K562 (cell line): Measurements from ENCODE around the gene ESPN. TPM values are rescaled to one million over a fixed set of nuclear protein-coding genes. Genes with fewer than 3 reads are reported as not detected.
A peak's percentile ranks its signal among the peaks of the same experiment; 100 is the strongest.

Source experiments
- BMI1 ChIP-seq: fragments of 150-350 bp; IDR thresholded peaks from 2 replicates; pipeline ENCODE4 v1.6.1; 2014; ENCODE audit warnings: low read length
- CBX1 ChIP-seq: sonication (generic); IDR thresholded peaks from 2 replicates; pipeline ENCODE4 v1.6.1; 2016; ENCODE audit warnings: antibody characterized with exemption, low read depth, mild to moderate bottlenecking
- GABPB1 ChIP-seq: sonication (generic); formaldehyde crosslinking; IDR thresholded peaks from 2 replicates; pipeline ENCODE4 v1.8.0; 2022; ENCODE audit warnings: mild to moderate bottlenecking, missing genetic modification reagents
- HDAC1 ChIP-seq, 2 experiments: fragments of 450-650 bp; IDR thresholded peaks; 2 replicates each; pipeline ENCODE4 v1.6.1; 2016 to 2017; ENCODE audit warnings: inconsistent platforms in 1 of 2, mild to moderate bottlenecking in 1 of 2, moderate library complexity in 1 of 2
- IFI16 ChIP-seq: fragments of 250-450 bp; sonication (Bioruptor Pico); IDR thresholded peaks from 2 replicates; pipeline ENCODE4 v2.1.2; 2022; ENCODE audit warnings: mild to moderate bottlenecking, inconsistent platforms
- KDM4B ChIP-seq, 2 experiments: fragments of 450-650 bp in 1 of 2; sonication (generic) in 1 of 2; IDR thresholded peaks; 2 replicates each; pipeline ENCODE4 v1.6.1; 2016 to 2017; ENCODE audit warnings: borderline replicate concordance in 2 of 2, antibody characterized with exemption in 1 of 2, low read depth in 1 of 2, mild to moderate bottlenecking in 1 of 2
- POLR2G ChIP-seq: fragments of 200-400 bp; formaldehyde crosslinking; IDR thresholded peaks from 2 replicates; pipeline ENCODE4 v1.6.1; 2017; ENCODE audit warnings: low read depth, mild to moderate bottlenecking, antibody characterized with exemption, low read length, moderate library complexity
- RAD51 ChIP-seq: fragments of 450-650 bp; IDR thresholded peaks from 2 replicates; pipeline ENCODE4 v1.7.1; 2016; ENCODE audit warnings: low read depth, mild to moderate bottlenecking, borderline replicate concordance
- RBM15 ChIP-seq: fragments of 200-400 bp; formaldehyde crosslinking; IDR thresholded peaks from 2 replicates; pipeline ENCODE4 v1.6.1; 2018; ENCODE audit warnings: mild to moderate bottlenecking, low read length, moderate library complexity; ENCODE audit not compliant: insufficient read depth
- RFX5 ChIP-seq: IDR thresholded peaks from 2 replicates; pipeline ENCODE4 v1.6.1; 2011; ENCODE audit warnings: low read depth, mild to moderate bottlenecking, improper control_type of control experiment, low read length
- SIRT6 ChIP-seq: IDR thresholded peaks from one replicate; pipeline ENCODE4 v1.6.1; 2012; ENCODE audit warnings: low read depth, mild to moderate bottlenecking, control low read depth, inconsistent platforms, low read length, moderate library complexity
- ZFP30 ChIP-seq: fragments of 250-450 bp; sonication (Bioruptor Pico); IDR thresholded peaks from 2 replicates; pipeline ENCODE4 v1.8.0; 2022; ENCODE audit warnings: moderate library complexity, mild to moderate bottlenecking, inconsistent platforms, borderline replicate concordance
- ZNF408 ChIP-seq: fragments of 250-450 bp; sonication (Bioruptor Pico); IDR thresholded peaks from 2 replicates; pipeline ENCODE4 v1.4.0; 2020; ENCODE audit warnings: low read depth, mild to moderate bottlenecking, moderate library complexity
- ZNF436 ChIP-seq: fragments of 250-450, 450-650 bp; sonication (Bioruptor Pico); formaldehyde crosslinking; IDR thresholded peaks from 2 replicates; pipeline ENCODE4 v1.7.0; 2020; ENCODE audit warnings: mild to moderate bottlenecking
- polyA plus RNA-seq, 8 experiments: library from polyadenylated mRNA; depleted of rRNA in 4 of 8; stranded (reverse) in 5 of 8; unstranded in 3 of 8; fragments of >200 nt; fragmentation: Nextera tagmentation in 2 of 8; fragmentation: Illumina TruSeq in 1 of 8; extraction: Ambion mirVana in 2 of 8; extraction: Trizol in 1 of 8; gene quantifications; 2 replicates each; pipeline versions ENCODE4 v1.2.1 to v1.2.3, GENCODE V29; 2011 to 2014; ENCODE audit warnings: inconsistent platforms in 1 of 8, missing spikeins in 1 of 8
- total RNA-seq, 7 experiments: library from RNA; depleted of rRNA in 6 of 7; stranded (reverse); fragments of >200 nt in 6 of 7; fragmentation: Illumina TruSeq in 2 of 7; extraction: Trizol in 2 of 7; gene quantifications; 2 replicates each; pipeline versions ENCODE4 v1.2.1 to v1.2.3, GENCODE V29; 2011 to 2021; ENCODE audit warnings: low replicate concordance in 1 of 7
- TF ChIP-seq, protein P1 (sequence below): fragments of 250-450 bp; sonication (Bioruptor Pico); IDR thresholded peaks from 2 replicates; pipeline ENCODE4 v1.4.0; 2020; ENCODE audit warnings: mild to moderate bottlenecking
- TF ChIP-seq, protein P2 (sequence below): sonication (generic); formaldehyde crosslinking; IDR thresholded peaks from 2 replicates; pipeline ENCODE4 v1.8.0; 2022; ENCODE audit warnings: missing genetic modification reagents, mild to moderate bottlenecking, borderline replicate concordance
- TF ChIP-seq, protein P3 (sequence below): fragments of 150-350 bp; conservative IDR thresholded peaks from 2 replicates; pipeline ENCODE4 v1.6.1; 2014; ENCODE audit warnings: low read length
- TF ChIP-seq, protein P4 (sequence below): conservative IDR thresholded peaks from 2 replicates; pipeline ENCODE4 v1.6.1; 2011; ENCODE audit warnings: low read depth, mild to moderate bottlenecking, low read length; ENCODE audit not compliant: control insufficient read depth

Gene ESPN
- total and polyA plus RNA-seq, 9 of the 15 experiments (the other 6 are each of a cell fraction or from before 2014, with no cell fraction given) = 0.07 to 1.2 (median 0.45) TPM; not detected in 3

DNA sequence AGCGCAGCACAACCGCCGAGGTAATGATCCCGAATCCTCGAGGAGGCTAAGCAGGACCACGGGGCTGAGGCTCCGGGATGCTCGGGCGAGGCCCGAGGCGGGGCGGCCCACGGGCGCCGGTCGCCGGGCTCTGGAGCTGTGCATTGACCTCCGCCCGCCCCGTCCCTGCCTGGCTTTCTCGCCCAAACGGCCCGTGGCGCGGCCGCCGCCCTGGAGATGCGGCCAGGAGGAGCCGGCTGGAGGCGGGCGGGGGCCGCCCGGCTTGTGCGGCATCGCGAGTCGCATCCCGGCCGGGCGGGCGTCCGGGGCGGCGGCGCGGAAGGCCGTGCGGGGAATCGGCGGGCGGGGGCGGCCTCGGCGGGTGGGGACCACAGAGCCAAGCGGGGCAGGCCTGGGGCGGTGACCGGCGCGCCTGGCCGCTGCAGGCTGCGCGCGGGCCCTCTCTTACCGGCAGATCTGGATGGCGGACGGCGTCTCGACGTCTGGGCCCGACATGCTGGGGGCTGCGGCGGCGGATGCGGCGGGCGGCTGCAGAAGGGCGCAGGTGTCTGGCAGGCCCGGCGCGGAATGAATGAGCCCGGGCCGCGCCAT, 31.7 kb upstream of the ESPN start (continued):
- TF ChIP-seq GABPB1 (CRISPR knock-in tag) (peak; percentile 4; the same call in 1 of the 2 replicates), HDAC1 (IDR thresholded peaks at IDR 0.05) (peak in 1 of 2 experiments; percentile 91; a peak in 2 of 4 replicates), RBM15 (no peak), ZNF436 (CRISPR knock-in tag) (no peak), ZNF408 (CRISPR knock-in tag) (no peak), IFI16 (no peak), SIRT6 (no peak), KDM4B (IDR thresholded peaks at IDR 0.05; ENCODE audit: borderline replicate concordance in 2 of 2, low read depth in 1 of 2) (no peak), BMI1 (no peak), RAD51 (no peak), CBX1 (no peak), ZFP30 (CRISPR knock-in tag) (no peak), RFX5 (no peak), POLR2G (peak; percentile 82)
- TF ChIP-seq, protein P1, sequence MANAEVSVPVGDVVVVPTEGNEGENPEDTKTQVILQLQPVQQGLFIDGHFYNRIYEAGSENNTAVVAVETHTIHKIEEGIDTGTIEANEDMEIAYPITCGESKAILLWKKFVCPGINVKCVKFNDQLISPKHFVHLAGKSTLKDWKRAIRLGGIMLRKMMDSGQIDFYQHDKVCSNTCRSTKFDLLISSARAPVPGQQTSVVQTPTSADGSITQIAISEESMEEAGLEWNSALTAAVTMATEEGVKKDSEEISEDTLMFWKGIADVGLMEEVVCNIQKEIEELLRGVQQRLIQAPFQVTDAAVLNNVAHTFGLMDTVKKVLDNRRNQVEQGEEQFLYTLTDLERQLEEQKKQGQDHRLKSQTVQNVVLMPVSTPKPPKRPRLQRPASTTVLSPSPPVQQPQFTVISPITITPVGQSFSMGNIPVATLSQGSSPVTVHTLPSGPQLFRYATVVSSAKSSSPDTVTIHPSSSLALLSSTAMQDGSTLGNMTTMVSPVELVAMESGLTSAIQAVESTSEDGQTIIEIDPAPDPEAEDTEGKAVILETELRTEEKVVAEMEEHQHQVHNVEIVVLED (CRISPR knock-in tag) = no peak
- TF ChIP-seq, protein P2, sequence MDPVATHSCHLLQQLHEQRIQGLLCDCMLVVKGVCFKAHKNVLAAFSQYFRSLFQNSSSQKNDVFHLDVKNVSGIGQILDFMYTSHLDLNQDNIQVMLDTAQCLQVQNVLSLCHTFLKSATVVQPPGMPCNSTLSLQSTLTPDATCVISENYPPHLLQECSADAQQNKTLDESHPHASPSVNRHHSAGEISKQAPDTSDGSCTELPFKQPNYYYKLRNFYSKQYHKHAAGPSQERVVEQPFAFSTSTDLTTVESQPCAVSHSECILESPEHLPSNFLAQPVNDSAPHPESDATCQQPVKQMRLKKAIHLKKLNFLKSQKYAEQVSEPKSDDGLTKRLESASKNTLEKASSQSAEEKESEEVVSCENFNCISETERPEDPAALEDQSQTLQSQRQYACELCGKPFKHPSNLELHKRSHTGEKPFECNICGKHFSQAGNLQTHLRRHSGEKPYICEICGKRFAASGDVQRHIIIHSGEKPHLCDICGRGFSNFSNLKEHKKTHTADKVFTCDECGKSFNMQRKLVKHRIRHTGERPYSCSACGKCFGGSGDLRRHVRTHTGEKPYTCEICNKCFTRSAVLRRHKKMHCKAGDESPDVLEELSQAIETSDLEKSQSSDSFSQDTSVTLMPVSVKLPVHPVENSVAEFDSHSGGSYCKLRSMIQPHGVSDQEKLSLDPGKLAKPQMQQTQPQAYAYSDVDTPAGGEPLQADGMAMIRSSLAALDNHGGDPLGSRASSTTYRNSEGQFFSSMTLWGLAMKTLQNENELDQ (CRISPR knock-in tag) = no peak
- TF ChIP-seq, protein P3, sequence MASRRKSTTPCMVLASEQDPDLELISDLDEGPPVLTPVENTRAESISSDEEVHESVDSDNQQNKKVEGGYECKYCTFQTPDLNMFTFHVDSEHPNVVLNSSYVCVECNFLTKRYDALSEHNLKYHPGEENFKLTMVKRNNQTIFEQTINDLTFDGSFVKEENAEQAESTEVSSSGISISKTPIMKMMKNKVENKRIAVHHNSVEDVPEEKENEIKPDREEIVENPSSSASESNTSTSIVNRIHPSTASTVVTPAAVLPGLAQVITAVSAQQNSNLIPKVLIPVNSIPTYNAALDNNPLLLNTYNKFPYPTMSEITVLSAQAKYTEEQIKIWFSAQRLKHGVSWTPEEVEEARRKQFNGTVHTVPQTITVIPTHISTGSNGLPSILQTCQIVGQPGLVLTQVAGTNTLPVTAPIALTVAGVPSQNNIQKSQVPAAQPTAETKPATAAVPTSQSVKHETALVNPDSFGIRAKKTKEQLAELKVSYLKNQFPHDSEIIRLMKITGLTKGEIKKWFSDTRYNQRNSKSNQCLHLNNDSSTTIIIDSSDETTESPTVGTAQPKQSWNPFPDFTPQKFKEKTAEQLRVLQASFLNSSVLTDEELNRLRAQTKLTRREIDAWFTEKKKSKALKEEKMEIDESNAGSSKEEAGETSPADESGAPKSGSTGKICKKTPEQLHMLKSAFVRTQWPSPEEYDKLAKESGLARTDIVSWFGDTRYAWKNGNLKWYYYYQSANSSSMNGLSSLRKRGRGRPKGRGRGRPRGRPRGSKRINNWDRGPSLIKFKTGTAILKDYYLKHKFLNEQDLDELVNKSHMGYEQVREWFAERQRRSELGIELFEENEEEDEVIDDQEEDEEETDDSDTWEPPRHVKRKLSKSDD = no peak
- TF ChIP-seq, protein P4, sequence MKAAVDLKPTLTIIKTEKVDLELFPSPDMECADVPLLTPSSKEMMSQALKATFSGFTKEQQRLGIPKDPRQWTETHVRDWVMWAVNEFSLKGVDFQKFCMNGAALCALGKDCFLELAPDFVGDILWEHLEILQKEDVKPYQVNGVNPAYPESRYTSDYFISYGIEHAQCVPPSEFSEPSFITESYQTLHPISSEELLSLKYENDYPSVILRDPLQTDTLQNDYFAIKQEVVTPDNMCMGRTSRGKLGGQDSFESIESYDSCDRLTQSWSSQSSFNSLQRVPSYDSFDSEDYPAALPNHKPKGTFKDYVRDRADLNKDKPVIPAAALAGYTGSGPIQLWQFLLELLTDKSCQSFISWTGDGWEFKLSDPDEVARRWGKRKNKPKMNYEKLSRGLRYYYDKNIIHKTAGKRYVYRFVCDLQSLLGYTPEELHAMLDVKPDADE = no peak; the same call in 1 of the 2 replicates
